GM18526 (cell line): ENCODE results near the gene ZGPAT.

Experiments
- POLR2A ChIP-seq: IDR thresholded peaks from 3 replicates; pipeline ENCODE4 v1.6.1; 2011; ENCODE audit not compliant: insufficient read length; ENCODE audit errors: extremely low read depth

The ZGPAT gene

GRCh38 chr20:63750807-63751470 is 43.1 kb downstream of the ZGPAT start:
- TF ChIP-seq POLR2A, result no peak

GRCh38 chr20:63751471-63752271 is 43.8 kb downstream of the ZGPAT start:
- no peak for TF ChIP-seq POLR2A

- no peak for TF ChIP-seq POLR2A
Measured at GRCh38 chr20:63752411-63753101, 44.7 kb downstream of the ZGPAT start.

GRCh38 chr20:63753381-63753780 is 45.5 kb downstream of the ZGPAT start:
- TF ChIP-seq POLR2A, result no peak

GRCh38 chr20:63754008-63754407 is 46.2 kb downstream of the ZGPAT start:
- no peak for TF ChIP-seq POLR2A

- TF ChIP-seq POLR2A, result no peak
Measured at GRCh38 chr20:63755933-63756647, 48.3 kb downstream of the ZGPAT start.

GRCh38 chr20:63756648-63756991 is 48.8 kb downstream of the ZGPAT start:
- TF ChIP-seq POLR2A, result no peak

- TF ChIP-seq POLR2A, result no peak
Measured at GRCh38 chr20:63758152-63758551, 50.3 kb downstream of the ZGPAT start.

GRCh38 chr20:63759377-63759901 is 51.6 kb downstream of the ZGPAT start:
- no peak for TF ChIP-seq POLR2A

GRCh38 chr20:63765082-63765873 is 57.4 kb downstream of the ZGPAT start:
- no peak for TF ChIP-seq POLR2A

- TF ChIP-seq POLR2A, result no peak
Measured at GRCh38 chr20:63765902-63766301, 58.1 kb downstream of the ZGPAT start.

- no peak for TF ChIP-seq POLR2A
Measured at GRCh38 chr20:63766695-63767426, 59.0 kb downstream of the ZGPAT start.

- TF ChIP-seq POLR2A, result no peak
Measured at GRCh38 chr20:63767456-63767855, 59.6 kb downstream of the ZGPAT start.

GRCh38 chr20:63767886-63768285 is 60.0 kb downstream of the ZGPAT start:
- TF ChIP-seq POLR2A, result no peak
